ENCODE results near the gene KIAA0586. TPM values are rescaled to one million over a fixed set of nuclear protein-coding genes. Genes with fewer than 3 reads are reported as not detected.

The KIAA0586 gene
- polyA plus RNA-seq, 3 donors from 2014 or later = 5.4 to 26.4 (median 10.1) TPM

- peaks cover 0 to 3% (median 0%) of the 10 kb centered on the region in 3 donors for H3K27me3 Mint-ChIP-seq (ENCODE audit: low read depth in 3 of 3)
- no peaks in the 10 kb centered on the region for H3K4me1 Mint-ChIP-seq
- H3K27ac Mint-ChIP-seq = no peak overlapping the region
- DNase-seq = no peak
- H3K36me3 Mint-ChIP-seq = no peaks in the 10 kb centered on the region
- H3K9me3 Mint-ChIP-seq = no peaks in the 10 kb centered on the region
- H3K4me3 Mint-ChIP-seq = no peak overlapping the region
Observed at GRCh38 chr14:58598804-58599525, 171.4 kb downstream of the KIAA0586 start.

GRCh38 chr14:58599707-58600106 lies 172.2 kb downstream of the KIAA0586 start:
- Mint-ChIP-seq H3K9me3 (no peaks in the 10 kb centered on the region), H3K4me1 (no peaks in the 10 kb centered on the region), H3K27me3 (ENCODE audit: low read depth in 3 of 3) (peaks cover 0 to 3% (median 0%) of the 10 kb centered on the region in 3 donors), H3K4me3 (no peak overlapping the region), H3K36me3 (no peaks in the 10 kb centered on the region), H3K27ac (no peak overlapping the region)
- DNase-seq = no peak

Other genes starting within 250 kb of the KIAA0586 start
- gene ACTR10, start 227.6 kb upstream of the KIAA0586 start, polyA plus RNA-seq = 100 to 1,000 TPM in 2 of 3 donors, 10 to 100 TPM in 1; 81.7 to 137 (median 111) TPM
- 100 to 1,000 TPM; 133 to 258 (median 167) TPM for gene PSMA3, start 182.9 kb upstream of the KIAA0586 start, polyA plus RNA-seq
- 10 to 100 TPM in 2 of 3 donors, 1 to 10 TPM in 1; 2.6 to 29.9 (median 13.3) TPM for gene ARID4A, start 129.2 kb upstream of the KIAA0586 start, polyA plus RNA-seq
- gene TOMM20L, start 31.8 kb upstream of the KIAA0586 start, polyA plus RNA-seq = 1 to 10 TPM in 1 of 3 donors, not detected in 2; 3.7 TPM
- gene TIMM9, start 188 bp upstream of the KIAA0586 start, polyA plus RNA-seq = 10 to 100 TPM; 21.0 to 51.8 (median 48.8) TPM
- not detected for gene DACT1, start 210.2 kb downstream of the KIAA0586 start, polyA plus RNA-seq